ENCODE results near the gene GNAI2. TPM values are rescaled to one million over a fixed set of nuclear protein-coding genes. Genes with fewer than 3 reads are reported as not detected.

Gene GNAI2
- total RNA-seq, 1 experiment from 2014 or later: 62.0 TPM

Small RNA genes lying within 50 kb of the gene (microRNA-seq; reads per million reads assigned to microRNA genes)
- gene MIR5787: not detected

Other genes with a start within 250 kb of the GNAI2 start
- gene RBM5, start 147.3 kb upstream of the GNAI2 start, total RNA-seq (2022): 145 and 166 TPM in 2 replicates
- gene SEMA3F, start 80.9 kb upstream of the GNAI2 start, total RNA-seq (2022): 11.3 and 16.5 TPM in 2 replicates
- 0.50 TPM in 1 of 2 replicates, not detected in the other for gene GNAT1, start 44.6 kb upstream of the GNAI2 start, total RNA-seq (2022)
- 11.4 and 16.8 TPM in 2 replicates for gene SLC38A3, start 30.9 kb upstream of the GNAI2 start, total RNA-seq (2022)
- 19.7 and 21.8 TPM in 2 replicates for gene SEMA3B, start 32.9 kb downstream of the GNAI2 start, total RNA-seq (2022)
- not detected in 2 replicates for gene LSMEM2, start 42.9 kb downstream of the GNAI2 start, total RNA-seq (2022)
- gene IFRD2, start 56.2 kb downstream of the GNAI2 start, total RNA-seq (2022): 88.0 and 89.5 TPM in 2 replicates
- 5.2 and 6.8 TPM in 2 replicates for gene HYAL3, start 63.2 kb downstream of the GNAI2 start, total RNA-seq (2022)
- 6.7 and 8.2 TPM in 2 replicates for gene NAA80, start 63.2 kb downstream of the GNAI2 start, total RNA-seq (2022)
- gene HYAL1, start 67.4 kb downstream of the GNAI2 start, total RNA-seq (2022): 2.3 and 2.6 TPM in 2 replicates
- 30.1 and 31.6 TPM in 2 replicates for gene HYAL2, start 86.5 kb downstream of the GNAI2 start, total RNA-seq (2022)
- gene TUSC2, start 92.0 kb downstream of the GNAI2 start, total RNA-seq (2022): 34.9 and 38.3 TPM in 2 replicates
- gene RASSF1, start 104.6 kb downstream of the GNAI2 start, total RNA-seq (2022): 26.7 and 28.1 TPM in 2 replicates
- 0.23 and 0.29 TPM in 2 replicates for gene ZMYND10, start 109.5 kb downstream of the GNAI2 start, total RNA-seq (2022)
- gene NPRL2, start 114.6 kb downstream of the GNAI2 start, total RNA-seq (2022): 23.7 and 29.8 TPM in 2 replicates
- 21.2 and 21.4 TPM in 2 replicates for gene CYB561D2, start 114.7 kb downstream of the GNAI2 start, total RNA-seq (2022)
- gene TMEM115, start 123.3 kb downstream of the GNAI2 start, total RNA-seq (2022): 23.9 TPM in 2 replicates